PC-3 (cell line): ENCODE data around the gene VMAC. TPM values are rescaled to one million over a fixed set of nuclear protein-coding genes. Genes with fewer than 3 reads are reported as not detected.
A peak's percentile ranks its signal among the peaks of the same experiment; 100 is the strongest.
"Not testable (repeated sequence)": the region's sequence is repeated elsewhere in the genome, so short reads cannot be mapped to it uniquely, and the experiment has no call there.

Experiments used
- ATAC-seq: fragments of 200-7000 bp; cut with Tn5 transposase; 2 replicates; pipeline ENCODE4 v1.9.1; 2020; ENCODE audit warnings: mild to moderate bottlenecking, moderate library complexity
- BruUV-seq: library from RNA; stranded (reverse); fragments of 400-500 nt; replicated peaks from 2 replicates; lab custom pipeline; 2021; lab: Mats Ljungman, UMichigan
- CTCF ChIA-PET: fragments of 300-600 bp; sonication (Branson Sonifier 250); formaldehyde crosslinking; loops from one replicate; lab custom pipeline; 2022; ENCODE audit warnings: antibody characterized with exemption; lab: Charles Lee
- POLR2A ChIA-PET: fragments of 300-600 bp; sonication (Branson Sonifier 250); formaldehyde crosslinking; loops from one replicate; lab custom pipeline; 2022; ENCODE audit warnings: antibody characterized with exemption; ENCODE audit not compliant: unreplicated experiment; lab: Charles Lee
- DNase-seq: peaks from one replicate; pipeline ENCODE4 v3.0.0-alpha.2; 2015
- H2AFZ ChIP-seq: fragments of 300-600 bp; sonication (generic); 2 replicates; pipeline ENCODE4 v1.6.0; 2016; ENCODE audit warnings: antibody characterized with exemption, low read length
- H3F3A ChIP-seq: fragments of 300-600 bp; sonication (generic); one replicate; pipeline ENCODE4 v1.6.0; 2017; ENCODE audit warnings: antibody characterized with exemption, low read length, control low read depth, mild to moderate bottlenecking; ENCODE audit not compliant: unreplicated experiment
- H3K27ac ChIP-seq: fragments of 300-600 bp; sonication (generic); 2 replicates; pipeline ENCODE4 v1.5.1; 2016; ENCODE audit warnings: mild to moderate bottlenecking, low read length
- H3K27me3 ChIP-seq: fragments of 300-600 bp; sonication (generic); 2 replicates; pipeline ENCODE4 v1.6.1; 2016; ENCODE audit warnings: low read length, mixed read lengths
- H3K36me3 ChIP-seq: fragments of 300-600 bp; sonication (generic); 2 replicates; pipeline ENCODE4 v1.6.1; 2016; ENCODE audit warnings: low read depth, mixed run types, low read length, mixed read lengths
- H3K4me1 ChIP-seq: fragments of 300-600 bp; sonication (generic); 2 replicates; pipeline ENCODE4 v1.5.1; 2016; ENCODE audit warnings: low read length; ENCODE audit not compliant: insufficient read depth
- H3K4me2 ChIP-seq: fragments of 300-600 bp; sonication (generic); 2 replicates; pipeline ENCODE4 v1.6.0; 2016; ENCODE audit warnings: low read length
- H3K4me3 ChIP-seq: fragments of 300-600 bp; sonication (generic); 2 replicates; pipeline ENCODE4 v1.5.1; 2016; ENCODE audit warnings: mild to moderate bottlenecking, low read length, mixed read lengths
- H3K79me2 ChIP-seq: fragments of 300-600 bp; sonication (generic); 2 replicates; pipeline ENCODE4 v1.6.1; 2017; ENCODE audit warnings: low read length, mixed read lengths
- H3K9ac ChIP-seq: fragments of 300-600 bp; sonication (generic); 2 replicates; pipeline ENCODE4 v1.6.0; 2016; ENCODE audit warnings: mild to moderate bottlenecking, low read length
- H3K9me2 ChIP-seq: fragments of 300-600 bp; sonication (generic); replicated peaks from 2 replicates; pipeline ENCODE4 v1.6.1; 2016; ENCODE audit warnings: mixed run types, low read length, mixed read lengths
- H3K9me3 ChIP-seq: fragments of 300-600 bp; sonication (generic); 2 replicates; pipeline ENCODE4 v1.6.1; 2016; ENCODE audit warnings: low read length, mixed read lengths
- H4K20me1 ChIP-seq: fragments of 300-600 bp; sonication (generic); 2 replicates; pipeline ENCODE4 v1.6.1; 2016; ENCODE audit warnings: low read length, mixed read lengths
- EZH2 ChIP-seq: fragments of 300-600 bp; sonication (generic); IDR thresholded peaks from one replicate; pipeline ENCODE4 v1.6.1; 2017; ENCODE audit warnings: antibody characterized with exemption, mild to moderate bottlenecking, low read length; ENCODE audit not compliant: unreplicated experiment
- EZH2phosphoT487 ChIP-seq: fragments of 300-600 bp; sonication (generic); IDR thresholded peaks from 2 replicates; pipeline ENCODE4 v1.6.1; 2018; ENCODE audit warnings: mild to moderate bottlenecking, antibody characterized with exemption, low read length, borderline replicate concordance
- intact Hi-C: fragments of 100-400 bp; cut with micrococcal nuclease; formaldehyde crosslinking; loops from 2 replicates; pipeline ENCODE4 v1.9.0; 2023
- total RNA-seq: library from RNA; depleted of rRNA; stranded (reverse); fragments of >200 nt; gene quantifications from 2 replicates; pipeline ENCODE4 v1.2.3, GENCODE V29; 2014
- TF ChIP-seq, protein P1 (sequence below): fragments of 300-600 bp; sonication (generic); conservative IDR thresholded peaks from 2 replicates; pipeline ENCODE4 v1.5.1; 2017; ENCODE audit warnings: antibody characterized with exemption, low read depth, mild to moderate bottlenecking, low read length

The VMAC gene
- total RNA-seq, 1 experiment from 2014 or later: 8.3 TPM

DNA sequence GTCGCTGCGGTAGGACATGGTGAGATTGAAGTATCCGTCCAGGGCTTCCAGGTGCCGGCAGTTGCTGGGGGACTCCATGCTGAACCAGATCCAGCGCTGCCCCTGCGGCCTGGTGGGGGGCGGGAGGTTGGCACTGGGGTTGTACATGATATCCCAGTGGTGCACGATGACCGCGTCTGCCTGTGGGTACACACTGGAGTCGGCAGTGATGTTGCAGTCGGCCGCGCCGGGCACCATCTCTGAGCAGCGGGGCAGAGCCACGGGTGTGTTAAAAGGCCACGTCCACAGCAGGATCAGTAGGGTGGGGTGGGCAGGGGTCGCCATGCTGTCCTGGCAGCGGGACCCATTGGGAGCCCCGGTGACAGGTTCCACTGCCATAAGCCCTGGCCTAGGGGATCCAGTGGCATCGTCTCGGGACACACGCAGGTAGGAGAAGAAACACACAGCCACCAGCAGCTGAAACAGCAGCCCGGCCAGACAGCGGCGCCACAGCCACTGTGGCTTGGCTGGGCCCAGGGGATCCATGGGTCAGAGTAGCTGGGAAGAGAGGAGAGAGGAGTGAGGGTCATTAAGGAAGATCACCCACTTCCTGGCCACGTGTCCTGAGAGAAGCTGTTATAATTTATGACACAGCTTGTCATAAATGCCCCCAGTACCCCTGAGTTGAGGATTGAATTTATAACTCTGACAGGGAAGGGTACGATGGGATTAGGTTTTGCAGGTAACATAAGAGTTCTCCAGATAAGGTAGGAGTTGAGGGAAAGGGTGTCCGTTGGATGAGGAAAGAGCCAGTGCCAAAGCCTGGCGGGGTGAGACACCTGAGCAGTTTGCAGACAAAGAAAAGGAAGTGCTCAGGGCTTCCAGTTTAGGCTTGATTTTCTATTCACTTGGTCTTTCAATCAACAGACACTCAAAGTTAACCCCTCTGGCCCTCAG lies 37.2 kb upstream of the VMAC start:
- no peaks in the 10 kb centered on the region for H3F3A ChIP-seq
- H3K9me2 ChIP-seq: no peaks in the 10 kb centered on the region
- H2AFZ ChIP-seq: no peak overlapping the region
- H4K20me1 ChIP-seq: no peaks in the 10 kb centered on the region
- no peak for ATAC-seq
- ChIA-PET POLR2A (no interaction called here), CTCF (no interaction called here)
- no peak overlapping the region for H3K9ac ChIP-seq
- BruUV-seq: no TSS peak
- intact Hi-C loops: no loop called here
- no peak overlapping the region for H3K4me2 ChIP-seq
- H3K79me2 ChIP-seq: no peaks in the 10 kb centered on the region
- no peak overlapping the region for H3K27ac ChIP-seq
- no peaks in the 10 kb centered on the region for H3K4me1 ChIP-seq
- no peak for DNase-seq
- TF ChIP-seq, protein P1, sequence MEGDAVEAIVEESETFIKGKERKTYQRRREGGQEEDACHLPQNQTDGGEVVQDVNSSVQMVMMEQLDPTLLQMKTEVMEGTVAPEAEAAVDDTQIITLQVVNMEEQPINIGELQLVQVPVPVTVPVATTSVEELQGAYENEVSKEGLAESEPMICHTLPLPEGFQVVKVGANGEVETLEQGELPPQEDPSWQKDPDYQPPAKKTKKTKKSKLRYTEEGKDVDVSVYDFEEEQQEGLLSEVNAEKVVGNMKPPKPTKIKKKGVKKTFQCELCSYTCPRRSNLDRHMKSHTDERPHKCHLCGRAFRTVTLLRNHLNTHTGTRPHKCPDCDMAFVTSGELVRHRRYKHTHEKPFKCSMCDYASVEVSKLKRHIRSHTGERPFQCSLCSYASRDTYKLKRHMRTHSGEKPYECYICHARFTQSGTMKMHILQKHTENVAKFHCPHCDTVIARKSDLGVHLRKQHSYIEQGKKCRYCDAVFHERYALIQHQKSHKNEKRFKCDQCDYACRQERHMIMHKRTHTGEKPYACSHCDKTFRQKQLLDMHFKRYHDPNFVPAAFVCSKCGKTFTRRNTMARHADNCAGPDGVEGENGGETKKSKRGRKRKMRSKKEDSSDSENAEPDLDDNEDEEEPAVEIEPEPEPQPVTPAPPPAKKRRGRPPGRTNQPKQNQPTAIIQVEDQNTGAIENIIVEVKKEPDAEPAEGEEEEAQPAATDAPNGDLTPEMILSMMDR: no peak
- TF ChIP-seq EZH2 (no peak), EZH2phosphoT487 (no peak)
- no peaks in the 10 kb centered on the region for H3K36me3 ChIP-seq
- no peaks in the 10 kb centered on the region for H3K9me3 ChIP-seq
- H3K4me3 ChIP-seq: no peak overlapping the region
- no peaks in the 10 kb centered on the region for H3K27me3 ChIP-seq

DNA sequence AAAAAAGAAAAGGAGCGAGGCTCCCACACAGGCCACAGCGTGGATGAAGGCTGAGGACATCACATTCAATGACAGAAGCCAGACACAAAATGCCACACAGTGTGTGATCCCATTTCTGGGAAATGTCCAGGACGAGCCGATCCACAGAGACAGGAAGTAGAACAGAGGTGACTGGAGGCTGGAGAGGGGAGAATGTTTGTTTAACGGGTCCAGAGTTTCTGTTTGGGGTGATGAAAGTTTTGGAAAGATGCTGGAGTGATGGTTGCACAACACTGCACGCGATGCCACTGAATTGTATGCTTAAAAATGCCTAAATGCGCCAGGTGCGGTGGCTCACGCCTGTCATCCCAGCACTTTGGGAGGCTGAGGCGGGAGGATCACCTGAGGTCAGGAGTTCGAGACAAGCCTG lies 33.7 kb upstream of the VMAC start:
- no peak overlapping the region for H3K4me2 ChIP-seq
- no peak for TF ChIP-seq EZH2phosphoT487
- TF ChIP-seq, protein P1: no peak
- TF ChIP-seq EZH2: no peak
- intact Hi-C loops: no loop called here
- H3K36me3 ChIP-seq: no peaks in the 10 kb centered on the region
- H2AFZ ChIP-seq: no peak overlapping the region
- no peak overlapping the region for H3K4me3 ChIP-seq
- H3K27me3 ChIP-seq: no peaks in the 10 kb centered on the region
- H4K20me1 ChIP-seq: no peaks in the 10 kb centered on the region
- H3K9ac ChIP-seq: no peak overlapping the region
- no peak for DNase-seq
- BruUV-seq: no TSS peak
- no peak for ATAC-seq
- H3K4me1 ChIP-seq: no peaks in the 10 kb centered on the region
- ChIA-PET CTCF (no interaction called here), POLR2A (no interaction called here)
- H3K27ac ChIP-seq: no peak overlapping the region
- no peaks in the 10 kb centered on the region for H3K9me2 ChIP-seq
- H3K79me2 ChIP-seq: no peaks in the 10 kb centered on the region
- H3F3A ChIP-seq: peaks cover 3% of the 10 kb centered on the region
- no peaks in the 10 kb centered on the region for H3K9me3 ChIP-seq

DNA sequence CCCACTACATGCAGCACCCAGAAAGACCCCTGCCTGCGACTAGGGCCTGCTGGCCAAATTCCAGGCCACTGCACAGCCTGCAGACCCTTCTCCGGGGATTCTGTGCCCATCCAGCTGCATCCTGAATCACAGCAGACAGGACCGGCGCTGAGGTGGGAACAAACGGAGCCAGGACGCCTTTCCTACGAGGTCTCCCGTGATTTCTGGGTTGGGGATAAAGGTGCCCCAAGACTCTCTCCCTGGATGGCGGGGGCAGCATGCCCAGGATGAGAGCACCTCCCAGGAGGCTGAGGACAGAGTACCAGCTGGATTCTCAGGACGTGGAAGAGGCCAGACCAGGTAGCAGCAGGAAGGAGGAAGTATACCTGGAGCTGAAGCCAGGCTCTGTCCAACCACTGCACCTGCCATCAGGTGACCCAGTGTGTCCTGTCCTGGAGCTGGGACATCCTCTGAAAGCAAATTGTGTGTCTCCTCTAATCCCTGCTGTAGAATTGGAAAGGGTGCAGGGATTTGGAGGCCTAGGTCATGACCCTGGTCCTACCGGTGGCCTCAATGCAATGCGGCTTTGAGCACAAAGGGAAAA lies 31.0 kb upstream of the VMAC start:
- Histone ChIP-seq H3K9me3 (no peaks in the 10 kb centered on the region), H4K20me1 (no peaks in the 10 kb centered on the region), H3K27ac (no peak overlapping the region), H3K36me3 (no peaks in the 10 kb centered on the region), H2AFZ (no peak overlapping the region), H3K4me1 (no peaks in the 10 kb centered on the region), H3K79me2 (no peaks in the 10 kb centered on the region), H3K4me3 (no peak overlapping the region), H3K9me2 (no peaks in the 10 kb centered on the region), H3K27me3 (no peaks in the 10 kb centered on the region), H3F3A (peaks cover 3% of the 10 kb centered on the region), H3K9ac (no peak overlapping the region), H3K4me2 (no peak overlapping the region)
- intact Hi-C loops: no loop called here
- no peak for DNase-seq
- CTCF ChIA-PET: no interaction called here
- POLR2A ChIA-PET: no interaction called here
- no peak for TF ChIP-seq EZH2phosphoT487
- no peak for TF ChIP-seq EZH2
- TF ChIP-seq, protein P1: no peak
- ATAC-seq: no peak
- BruUV-seq: no TSS peak

DNA sequence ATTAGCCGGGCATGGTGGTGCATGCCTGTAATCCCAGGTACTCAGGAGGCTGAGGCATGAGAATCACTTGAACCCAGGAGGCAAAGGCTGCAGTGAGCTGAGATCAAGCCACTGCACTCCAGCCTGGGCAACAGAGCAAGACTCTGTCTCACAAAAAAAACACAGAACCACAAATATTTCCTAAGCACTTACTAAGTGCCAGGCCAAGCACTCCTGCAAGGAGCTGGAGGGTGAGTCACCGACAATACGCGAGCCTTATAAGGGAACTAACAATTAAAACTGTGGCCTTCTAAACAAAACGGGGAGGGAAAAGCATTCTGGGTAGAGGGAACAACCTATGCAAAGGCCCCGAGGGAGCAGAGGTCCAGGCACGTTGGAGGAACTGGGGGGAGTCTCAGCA lies 30.2 kb upstream of the VMAC start:
- H3K36me3 ChIP-seq, H3K4me2 ChIP-seq, H2AFZ ChIP-seq, H4K20me1 ChIP-seq, H3K4me1 ChIP-seq, H3K9me3 ChIP-seq, H3F3A ChIP-seq, BruUV-seq, intact Hi-C loops, H3K4me3 ChIP-seq, CTCF ChIA-PET, H3K79me2 ChIP-seq, H3K27ac ChIP-seq, H3K9me2 ChIP-seq, H3K9ac ChIP-seq, POLR2A ChIA-PET, H3K27me3 ChIP-seq: not testable (repeated sequence)
- DNase-seq (peak; percentile 56), ATAC-seq (0 out of 2 replicates have a peak, but pooled peaks have one; percentile 18)
